Gastroesophageal sphincter (tissue), 3 donors: ENCODE results near the gene ABR.

Experiments
- POLR2A ChIP-seq, 2 donors: fragments of 450-650 bp; IDR thresholded peaks; one replicate each; pipeline ENCODE4 v1.6.1; 2017; ENCODE audit warnings: antibody characterized with exemption in 2 of 2, mild to moderate bottlenecking in 2 of 2, moderate library complexity in 1 of 2
- TF ChIP-seq, protein P1 (sequence below), 4 experiments: fragments of 200-600 bp in 2 of 4; fragments of 450-650 bp in 2 of 4; sonication (generic) in 1 of 4; IDR thresholded peaks; one replicate each; pipeline ENCODE4 v1.5.1; 2017 to 2019; ENCODE audit warnings: antibody characterized with exemption in 4 of 4, mild to moderate bottlenecking in 2 of 4, moderate library complexity in 2 of 4

- no peak for TF ChIP-seq POLR2A (IDR thresholded peaks at IDR 0.05)
- TF ChIP-seq, protein P1, sequence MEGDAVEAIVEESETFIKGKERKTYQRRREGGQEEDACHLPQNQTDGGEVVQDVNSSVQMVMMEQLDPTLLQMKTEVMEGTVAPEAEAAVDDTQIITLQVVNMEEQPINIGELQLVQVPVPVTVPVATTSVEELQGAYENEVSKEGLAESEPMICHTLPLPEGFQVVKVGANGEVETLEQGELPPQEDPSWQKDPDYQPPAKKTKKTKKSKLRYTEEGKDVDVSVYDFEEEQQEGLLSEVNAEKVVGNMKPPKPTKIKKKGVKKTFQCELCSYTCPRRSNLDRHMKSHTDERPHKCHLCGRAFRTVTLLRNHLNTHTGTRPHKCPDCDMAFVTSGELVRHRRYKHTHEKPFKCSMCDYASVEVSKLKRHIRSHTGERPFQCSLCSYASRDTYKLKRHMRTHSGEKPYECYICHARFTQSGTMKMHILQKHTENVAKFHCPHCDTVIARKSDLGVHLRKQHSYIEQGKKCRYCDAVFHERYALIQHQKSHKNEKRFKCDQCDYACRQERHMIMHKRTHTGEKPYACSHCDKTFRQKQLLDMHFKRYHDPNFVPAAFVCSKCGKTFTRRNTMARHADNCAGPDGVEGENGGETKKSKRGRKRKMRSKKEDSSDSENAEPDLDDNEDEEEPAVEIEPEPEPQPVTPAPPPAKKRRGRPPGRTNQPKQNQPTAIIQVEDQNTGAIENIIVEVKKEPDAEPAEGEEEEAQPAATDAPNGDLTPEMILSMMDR (IDR thresholded peaks at IDR 0.05) = no peak
Observed at GRCh38 chr17:1119924-1120323, 59.9 kb downstream of the ABR start.
